Measurements from ENCODE around the gene PANK2.

DNA sequence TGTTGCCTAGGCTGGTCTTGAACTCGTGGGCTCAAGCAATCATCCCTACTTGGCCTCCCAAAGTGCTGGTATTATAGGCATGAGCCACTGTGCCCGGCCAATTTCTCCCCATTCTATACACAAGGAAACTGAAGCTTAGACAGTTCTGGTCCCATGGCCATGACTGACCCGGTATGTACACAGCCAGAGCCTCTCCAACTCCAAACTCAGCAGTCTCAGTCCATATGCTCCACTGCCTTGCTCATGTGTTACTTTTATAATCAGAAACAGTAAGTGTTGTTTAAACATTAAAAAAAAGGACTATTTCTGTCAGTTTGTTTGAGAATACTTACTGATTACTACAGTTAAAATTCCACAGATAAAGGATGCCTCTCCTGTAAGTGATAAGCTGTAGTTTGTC, 75.5 kb downstream of the PANK2 start:
- TF ChIP-seq, protein P1, sequence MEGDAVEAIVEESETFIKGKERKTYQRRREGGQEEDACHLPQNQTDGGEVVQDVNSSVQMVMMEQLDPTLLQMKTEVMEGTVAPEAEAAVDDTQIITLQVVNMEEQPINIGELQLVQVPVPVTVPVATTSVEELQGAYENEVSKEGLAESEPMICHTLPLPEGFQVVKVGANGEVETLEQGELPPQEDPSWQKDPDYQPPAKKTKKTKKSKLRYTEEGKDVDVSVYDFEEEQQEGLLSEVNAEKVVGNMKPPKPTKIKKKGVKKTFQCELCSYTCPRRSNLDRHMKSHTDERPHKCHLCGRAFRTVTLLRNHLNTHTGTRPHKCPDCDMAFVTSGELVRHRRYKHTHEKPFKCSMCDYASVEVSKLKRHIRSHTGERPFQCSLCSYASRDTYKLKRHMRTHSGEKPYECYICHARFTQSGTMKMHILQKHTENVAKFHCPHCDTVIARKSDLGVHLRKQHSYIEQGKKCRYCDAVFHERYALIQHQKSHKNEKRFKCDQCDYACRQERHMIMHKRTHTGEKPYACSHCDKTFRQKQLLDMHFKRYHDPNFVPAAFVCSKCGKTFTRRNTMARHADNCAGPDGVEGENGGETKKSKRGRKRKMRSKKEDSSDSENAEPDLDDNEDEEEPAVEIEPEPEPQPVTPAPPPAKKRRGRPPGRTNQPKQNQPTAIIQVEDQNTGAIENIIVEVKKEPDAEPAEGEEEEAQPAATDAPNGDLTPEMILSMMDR (IDR thresholded peaks at IDR 0.05): no peak
- TF ChIP-seq POLR2AphosphoS5 (IDR thresholded peaks at IDR 0.05) (no peak), POLR2A (IDR thresholded peaks at IDR 0.05) (no peak), EP300 (IDR thresholded peaks at IDR 0.05) (no peak)

All from suprapubic skin (tissue), 4 donors.